Keratinocyte (primary cell): ENCODE results near the gene ZDHHC22. TPM values are rescaled to one million over a fixed set of nuclear protein-coding genes. Genes with fewer than 3 reads are reported as not detected.

Experiments
- DNase-seq: peaks from one replicate; pipeline ENCODE4 v3.0.0-alpha.2; 2011; ENCODE audit warnings: low read depth, missing footprints, low spot score
- FAIRE-seq: peaks from 2 replicates; lab custom pipeline; 2011; peaks lifted over from hg19 to GRCh38; lab: Jason Lieb, UNC
- H2AFZ ChIP-seq: 2 replicates; pipeline ENCODE4 v1.6.0; 2012; ENCODE audit warnings: low read length, control low read depth, inconsistent platforms; ENCODE audit not compliant: control insufficient read depth
- H3K27ac ChIP-seq: 2 replicates; pipeline ENCODE4 v1.5.1; 2011; ENCODE audit warnings: low read length; ENCODE audit not compliant: control insufficient read depth, insufficient read depth
- H3K27me3 ChIP-seq: 3 replicates; pipeline ENCODE4 v1.6.0; 2011; ENCODE audit warnings: low read length; ENCODE audit not compliant: control insufficient read depth, insufficient read depth; ENCODE audit errors: extremely low read depth
- H3K36me3 ChIP-seq, 2 experiments: 2 replicates in 1 of 2; 3 replicates in 1 of 2; pipeline ENCODE4 v1.5.1; 2011; ENCODE audit warnings: low read length in 2 of 2, mild to moderate bottlenecking in 1 of 2; ENCODE audit not compliant: control insufficient read depth in 2 of 2, insufficient read depth in 2 of 2; ENCODE audit errors: extremely low read depth in 1 of 2
- H3K4me1 ChIP-seq: 3 replicates; pipeline ENCODE4 v1.5.1; 2011; ENCODE audit warnings: low read length; ENCODE audit not compliant: control insufficient read depth, insufficient read depth; ENCODE audit errors: extremely low read depth
- H3K4me2 ChIP-seq: 3 replicates; pipeline ENCODE4 v1.6.0; 2011; ENCODE audit warnings: low read depth, low read length; ENCODE audit not compliant: control insufficient read depth, insufficient read depth; ENCODE audit errors: extremely low read depth
- H3K4me3 ChIP-seq, 3 experiments: fragments of 200-600 bp in 1 of 3; sonication (generic) in 1 of 3; 2 replicates in 2 of 3; 3 replicates in 1 of 3; pipeline ENCODE4 v1.5.1; 2011 to 2016; ENCODE audit warnings: low read length in 3 of 3, mild to moderate bottlenecking in 3 of 3, control low read depth in 2 of 3, inconsistent platforms in 1 of 3, low read depth in 1 of 3, mixed read lengths in 1 of 3, mixed run types in 1 of 3, moderate library complexity in 1 of 3; ENCODE audit not compliant: control insufficient read depth in 2 of 3, insufficient read depth in 2 of 3; ENCODE audit errors: extremely low read depth in 1 of 3
- H3K79me2 ChIP-seq: 2 replicates; pipeline ENCODE4 v1.6.0; 2012; ENCODE audit warnings: low read length; ENCODE audit not compliant: control insufficient read depth, insufficient read depth
- H3K9ac ChIP-seq: 3 replicates; pipeline ENCODE4 v1.6.0; 2011; ENCODE audit warnings: low read length; ENCODE audit not compliant: control insufficient read depth, insufficient read depth; ENCODE audit errors: extremely low read depth
- H3K9me1 ChIP-seq: 3 replicates; pipeline ENCODE4 v1.6.0; 2011; ENCODE audit warnings: low read length; ENCODE audit not compliant: control insufficient read depth, insufficient read depth; ENCODE audit errors: extremely low read depth
- H3K9me3 ChIP-seq: 2 replicates; pipeline ENCODE4 v1.5.1; 2012; ENCODE audit warnings: low read depth, low read length; ENCODE audit not compliant: control insufficient read depth
- H4K20me1 ChIP-seq: 3 replicates; pipeline ENCODE4 v1.6.0; 2011; ENCODE audit warnings: low read length; ENCODE audit not compliant: control insufficient read depth, insufficient read depth; ENCODE audit errors: extremely low read depth
- EZH2 ChIP-seq: IDR thresholded peaks from one replicate; pipeline ENCODE4 v1.6.1; 2012; ENCODE audit warnings: inconsistent platforms, mild to moderate bottlenecking, low read length, moderate library complexity
- dilution Hi-C: fragments of 300-500 bp; cut with MboI; formaldehyde crosslinking; loops from one replicate; pipeline ENCODE4 v1.7.0; 2020; ENCODE audit warnings: low sequenced_read_pairs; ENCODE audit not compliant: extremely low pct_ligation_motif_present
- polyA plus RNA-seq, 5 experiments: library from polyadenylated mRNA; depleted of rRNA in 3 of 5; stranded (reverse) in 3 of 5; stranded (forward) in 1 of 5; unstranded in 1 of 5; fragments of >200 nt; gene quantifications; 1 replicate in 1 of 5; 2 replicates in 3 of 5; 3 replicates in 1 of 5; pipeline versions ENCODE4 v1.2.1 to v1.2.3, GENCODE V29; 2011 to 2012; ENCODE audit warnings: missing spikeins in 2 of 5, low read depth in 1 of 5, low replicate concordance in 1 of 5
- TF ChIP-seq, protein P1 (sequence below), 3 experiments: IDR thresholded peaks in 1 of 3; conservative IDR thresholded peaks in 1 of 3; optimal IDR thresholded peaks in 1 of 3; 2 replicates in 2 of 3; 3 replicates in 1 of 3; pipeline versions ENCODE3 to v1.5.1; 2011; ENCODE audit warnings: low read length in 3 of 3, mild to moderate bottlenecking in 3 of 3, moderate library complexity in 2 of 3, control low read depth in 1 of 3, inconsistent platforms in 1 of 3; ENCODE audit not compliant: insufficient read depth in 2 of 3; ENCODE audit errors: extremely low read depth in 1 of 3

ZDHHC22 gene
- polyA plus RNA-seq, 1 donor (not counting 4 experiments of a cell fraction or from before 2014, with no cell fraction given) = not detected

DNA sequence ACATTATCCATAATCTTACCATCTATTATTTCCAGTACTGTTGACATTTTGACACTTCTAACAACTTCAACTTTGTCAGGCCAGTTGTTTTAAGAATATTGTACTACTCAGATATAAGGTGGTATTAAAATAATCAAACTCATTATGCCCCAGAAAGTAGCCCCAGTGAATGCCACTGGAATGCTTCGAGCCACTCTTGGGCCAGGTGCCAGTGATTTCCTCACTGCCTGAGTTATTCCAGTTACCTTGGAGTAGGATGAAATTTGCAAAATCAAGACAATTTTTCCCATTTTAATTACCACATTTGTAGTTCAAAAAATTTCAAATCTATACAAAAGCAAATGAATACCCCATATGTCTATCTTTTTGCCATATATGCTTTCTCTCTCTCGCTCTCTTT, 34.4 kb downstream of the ZDHHC22 start:
- Histone ChIP-seq H3K4me1 (peaks cover 5% of the 10 kb centered on the region), H3K9me3 (no peaks in the 10 kb centered on the region), H3K4me3 (no peak overlapping the region), H3K36me3 (peaks cover 4 to 13% of the 10 kb centered on the region in 2 experiments), H3K4me2 (no peak overlapping the region), H3K27ac (no peak overlapping the region), H2AFZ (no peak overlapping the region), H3K79me2 (peaks cover 11% of the 10 kb centered on the region), H3K9ac (no peak overlapping the region), H4K20me1 (no peaks in the 10 kb centered on the region), H3K27me3 (no peaks in the 10 kb centered on the region), H3K9me1 (no peaks in the 10 kb centered on the region)
- no peak for DNase-seq
- no peak for FAIRE-seq
- TF ChIP-seq, protein P1, sequence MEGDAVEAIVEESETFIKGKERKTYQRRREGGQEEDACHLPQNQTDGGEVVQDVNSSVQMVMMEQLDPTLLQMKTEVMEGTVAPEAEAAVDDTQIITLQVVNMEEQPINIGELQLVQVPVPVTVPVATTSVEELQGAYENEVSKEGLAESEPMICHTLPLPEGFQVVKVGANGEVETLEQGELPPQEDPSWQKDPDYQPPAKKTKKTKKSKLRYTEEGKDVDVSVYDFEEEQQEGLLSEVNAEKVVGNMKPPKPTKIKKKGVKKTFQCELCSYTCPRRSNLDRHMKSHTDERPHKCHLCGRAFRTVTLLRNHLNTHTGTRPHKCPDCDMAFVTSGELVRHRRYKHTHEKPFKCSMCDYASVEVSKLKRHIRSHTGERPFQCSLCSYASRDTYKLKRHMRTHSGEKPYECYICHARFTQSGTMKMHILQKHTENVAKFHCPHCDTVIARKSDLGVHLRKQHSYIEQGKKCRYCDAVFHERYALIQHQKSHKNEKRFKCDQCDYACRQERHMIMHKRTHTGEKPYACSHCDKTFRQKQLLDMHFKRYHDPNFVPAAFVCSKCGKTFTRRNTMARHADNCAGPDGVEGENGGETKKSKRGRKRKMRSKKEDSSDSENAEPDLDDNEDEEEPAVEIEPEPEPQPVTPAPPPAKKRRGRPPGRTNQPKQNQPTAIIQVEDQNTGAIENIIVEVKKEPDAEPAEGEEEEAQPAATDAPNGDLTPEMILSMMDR (optimal IDR thresholded peaks at IDR 0.05 in 1 of 3, IDR thresholded peaks at IDR 0.05 in 1 of 3, conservative IDR thresholded peaks at IDR 0.05 in 1 of 3; ENCODE audit: extremely low read depth in 1 of 3, insufficient read depth in 2 of 3, low read length in 3 of 3) = no peak
- TF ChIP-seq EZH2 = no peak
- dilution Hi-C loops = no loop called here

DNA sequence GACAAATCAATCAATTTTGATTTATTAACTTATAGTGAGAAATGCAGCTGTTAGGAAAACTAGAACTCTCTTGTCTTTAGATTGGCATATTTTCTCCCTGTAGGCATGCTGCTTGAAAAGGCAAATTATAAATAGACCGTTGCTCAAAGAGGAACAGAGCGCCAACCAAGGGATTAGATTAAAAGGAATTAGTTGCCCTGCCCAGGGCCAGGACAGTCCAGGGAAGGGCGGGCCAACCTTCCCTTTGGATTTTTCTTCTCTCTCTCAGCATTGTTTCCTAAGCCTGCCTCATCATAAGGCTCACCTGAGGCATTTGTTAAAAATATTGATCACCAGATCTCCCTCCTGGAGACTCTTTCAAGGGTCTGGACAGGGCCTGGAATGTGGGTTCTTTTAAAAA, 34.9 kb downstream of the ZDHHC22 start:
- TF ChIP-seq EZH2 = no peak
- TF ChIP-seq, protein P1 (optimal IDR thresholded peaks at IDR 0.05 in 1 of 3, IDR thresholded peaks at IDR 0.05 in 1 of 3, conservative IDR thresholded peaks at IDR 0.05 in 1 of 3; ENCODE audit: extremely low read depth in 1 of 3, insufficient read depth in 2 of 3, low read length in 3 of 3) = no peak
- H3K9ac ChIP-seq = no peak overlapping the region
- no peaks in the 10 kb centered on the region for H3K27me3 ChIP-seq
- H3K4me2 ChIP-seq = no peak overlapping the region
- no peak for FAIRE-seq
- H3K4me3 ChIP-seq = no peak overlapping the region
- dilution Hi-C loops = no loop called here
- DNase-seq = no peak
- no peak overlapping the region for H3K27ac ChIP-seq
- peaks cover 4 to 13% of the 10 kb centered on the region in 2 experiments for H3K36me3 ChIP-seq
- H3K9me3 ChIP-seq = no peaks in the 10 kb centered on the region
- H2AFZ ChIP-seq = no peak overlapping the region
- H3K9me1 ChIP-seq = no peaks in the 10 kb centered on the region
- no peaks in the 10 kb centered on the region for H4K20me1 ChIP-seq
- H3K79me2 ChIP-seq = peaks cover 11% of the 10 kb centered on the region
- H3K4me1 ChIP-seq = peaks cover 5% of the 10 kb centered on the region
